ENCODE data around the gene PLD4. TPM values are rescaled to one million over a fixed set of nuclear protein-coding genes. Genes with fewer than 3 reads are reported as not detected.

The PLD4 gene, protein sequence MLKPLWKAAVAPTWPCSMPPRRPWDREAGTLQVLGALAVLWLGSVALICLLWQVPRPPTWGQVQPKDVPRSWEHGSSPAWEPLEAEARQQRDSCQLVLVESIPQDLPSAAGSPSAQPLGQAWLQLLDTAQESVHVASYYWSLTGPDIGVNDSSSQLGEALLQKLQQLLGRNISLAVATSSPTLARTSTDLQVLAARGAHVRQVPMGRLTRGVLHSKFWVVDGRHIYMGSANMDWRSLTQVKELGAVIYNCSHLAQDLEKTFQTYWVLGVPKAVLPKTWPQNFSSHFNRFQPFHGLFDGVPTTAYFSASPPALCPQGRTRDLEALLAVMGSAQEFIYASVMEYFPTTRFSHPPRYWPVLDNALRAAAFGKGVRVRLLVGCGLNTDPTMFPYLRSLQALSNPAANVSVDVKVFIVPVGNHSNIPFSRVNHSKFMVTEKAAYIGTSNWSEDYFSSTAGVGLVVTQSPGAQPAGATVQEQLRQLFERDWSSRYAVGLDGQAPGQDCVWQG
- not detected for total RNA-seq
- 0.04 TPM for polyA plus RNA-seq (2013, experiment 1 of 2)
- polyA plus RNA-seq (2013, experiment 2 of 2) = not detected
- long read RNA-seq, experiment 1 = 0 reads
- long read RNA-seq, experiment 2 = 0 reads
- long read RNA-seq, experiment 3 = 0 reads
- long read RNA-seq, experiment 4 = 0 reads

DNA sequence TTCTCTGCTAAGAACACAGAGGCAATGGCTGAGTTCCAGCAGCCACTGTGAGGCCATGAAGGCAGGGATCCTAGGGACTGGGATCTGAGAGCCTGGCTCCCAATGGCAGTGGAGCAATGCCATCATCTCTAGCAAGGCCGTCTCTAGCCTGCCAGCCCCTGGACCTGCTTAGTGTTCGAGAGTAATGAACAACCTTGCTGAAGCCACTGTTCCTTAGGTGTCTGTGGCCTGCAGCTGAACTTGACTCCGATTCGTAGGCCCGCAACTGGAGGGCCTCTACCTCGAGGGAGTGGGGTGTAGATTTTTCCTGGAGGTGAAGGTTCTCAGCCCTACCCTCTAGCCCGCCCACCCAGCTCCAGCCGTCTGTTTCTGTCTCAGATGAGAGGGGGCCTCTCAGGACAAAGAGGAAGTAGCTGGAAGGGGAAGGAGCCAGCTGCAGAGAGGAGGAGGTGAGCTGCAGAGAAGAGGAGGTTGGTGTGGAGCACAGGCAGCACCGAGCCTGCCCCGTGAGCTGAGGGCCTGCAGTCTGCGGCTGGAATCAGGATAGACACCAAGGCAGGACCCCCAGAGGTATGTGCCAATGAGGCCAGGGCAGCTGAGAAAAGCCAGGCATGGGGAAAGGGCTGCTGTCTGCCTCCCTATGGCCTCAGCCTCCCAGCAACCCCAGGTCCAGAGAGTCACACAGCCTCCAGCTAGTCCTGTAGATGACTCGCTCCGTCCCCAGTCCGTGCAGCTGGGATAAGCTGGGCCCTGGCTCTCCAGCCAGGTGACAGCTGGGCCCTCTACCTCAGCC lies at the start of gene PLD4:
Gene PLD4 (plus strand): TSS at position 459 of the 793 bp plus-strand sequence. CDS start 2,262 bp downstream, outside the sequence.
- Histone ChIP-seq H3K9me3 (ENCODE audit: control insufficient read depth, low read length) (no peaks in the 10 kb centered on the region), H3K9ac (ENCODE audit: extremely low read depth, low read length, poor library complexity, severe bottlenecking) (no peak within 1 kb of the TSS), H3K27me3 (ENCODE audit: control insufficient read depth, insufficient read depth, low read length, poor library complexity, severe bottlenecking) (no peaks in the 10 kb centered on the region), H3K36me3 (ENCODE audit: control insufficient read depth, insufficient read depth, low read length) (no peaks in the 10 kb centered on the region), H3K27ac (ENCODE audit: low read depth, low read length) (no peak within 1 kb of the TSS), H3K4me1 (ENCODE audit: control insufficient read depth, insufficient read depth, low read length) (no peaks in the 10 kb centered on the region), H3K4me3 (ENCODE audit: low read length) (no peak within 1 kb of the TSS)
- Mint-ChIP-seq H3K4me3 (no peak within 1 kb of the TSS), H3K36me3 (ENCODE audit: low read depth) (no peaks in the 10 kb centered on the region), H3K27ac (no peak within 1 kb of the TSS), H3K9me3 (peaks cover 4% of the 10 kb centered on the region), H3K4me1 (no peaks in the 10 kb centered on the region), H3K27me3 (ENCODE audit: insufficient read depth) (peaks cover 6% of the 10 kb centered on the region)
- TF ChIP-seq, protein P1, sequence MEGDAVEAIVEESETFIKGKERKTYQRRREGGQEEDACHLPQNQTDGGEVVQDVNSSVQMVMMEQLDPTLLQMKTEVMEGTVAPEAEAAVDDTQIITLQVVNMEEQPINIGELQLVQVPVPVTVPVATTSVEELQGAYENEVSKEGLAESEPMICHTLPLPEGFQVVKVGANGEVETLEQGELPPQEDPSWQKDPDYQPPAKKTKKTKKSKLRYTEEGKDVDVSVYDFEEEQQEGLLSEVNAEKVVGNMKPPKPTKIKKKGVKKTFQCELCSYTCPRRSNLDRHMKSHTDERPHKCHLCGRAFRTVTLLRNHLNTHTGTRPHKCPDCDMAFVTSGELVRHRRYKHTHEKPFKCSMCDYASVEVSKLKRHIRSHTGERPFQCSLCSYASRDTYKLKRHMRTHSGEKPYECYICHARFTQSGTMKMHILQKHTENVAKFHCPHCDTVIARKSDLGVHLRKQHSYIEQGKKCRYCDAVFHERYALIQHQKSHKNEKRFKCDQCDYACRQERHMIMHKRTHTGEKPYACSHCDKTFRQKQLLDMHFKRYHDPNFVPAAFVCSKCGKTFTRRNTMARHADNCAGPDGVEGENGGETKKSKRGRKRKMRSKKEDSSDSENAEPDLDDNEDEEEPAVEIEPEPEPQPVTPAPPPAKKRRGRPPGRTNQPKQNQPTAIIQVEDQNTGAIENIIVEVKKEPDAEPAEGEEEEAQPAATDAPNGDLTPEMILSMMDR (conservative IDR thresholded peaks at IDR 0.05) = no peak
- no peak for DNase-seq
- 88 to 93% methylated on average over 5 to 14 of the region's 14 CpGs for WGBS, 2 experiments (ENCODE audit: insufficient coverage in 1 of 2, insufficient read length in 1 of 2)

DNA sequence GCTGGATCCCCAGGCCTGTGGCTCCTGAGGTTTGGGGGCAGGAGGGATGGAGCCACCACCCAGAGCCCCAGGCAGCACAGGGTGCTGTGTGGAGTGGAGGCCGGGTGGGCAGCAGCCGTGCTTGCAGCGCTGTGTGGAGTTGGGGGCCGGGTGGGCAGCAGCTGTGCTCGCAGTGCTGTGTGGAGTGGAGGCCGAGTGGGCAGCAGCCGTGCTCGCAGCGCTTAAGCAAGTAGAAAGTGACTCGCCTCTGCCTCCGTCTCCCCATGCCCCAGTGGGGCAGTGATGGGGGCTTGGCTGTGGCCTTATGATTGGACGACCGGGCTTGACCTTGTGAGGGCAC lies 49.3 kb upstream of the PLD4 start:
- no peak overlapping the region for H3K9ac ChIP-seq (ENCODE audit: extremely low read depth, low read length, poor library complexity, severe bottlenecking)
- no peak overlapping the region for H3K4me3 ChIP-seq (ENCODE audit: low read length)
- H3K36me3 ChIP-seq (ENCODE audit: control insufficient read depth, insufficient read depth, low read length) = peaks cover 9% of the 10 kb centered on the region
- DNase-seq = no peak
- Mint-ChIP-seq H3K4me3 (no peak overlapping the region), H3K36me3 (ENCODE audit: low read depth) (peaks cover 4% of the 10 kb centered on the region), H3K4me1 (peaks cover 7% of the 10 kb centered on the region), H3K27me3 (ENCODE audit: insufficient read depth) (no peaks in the 10 kb centered on the region), H3K9me3 (no peaks in the 10 kb centered on the region), H3K27ac (no peak overlapping the region)
- WGBS, 2 experiments (ENCODE audit: insufficient coverage in 1 of 2, insufficient read length in 1 of 2) = 91 to 97% methylated on average over 13 of the region's 13 CpGs
- TF ChIP-seq, protein P1 (conservative IDR thresholded peaks at IDR 0.05) = no peak
- H3K27ac ChIP-seq (ENCODE audit: low read depth, low read length) = no peak overlapping the region
- no peaks in the 10 kb centered on the region for H3K9me3 ChIP-seq (ENCODE audit: control insufficient read depth, low read length)
- no peaks in the 10 kb centered on the region for H3K4me1 ChIP-seq (ENCODE audit: control insufficient read depth, insufficient read depth, low read length)
- no peaks in the 10 kb centered on the region for H3K27me3 ChIP-seq (ENCODE audit: control insufficient read depth, insufficient read depth, low read length, poor library complexity, severe bottlenecking)

DNA sequence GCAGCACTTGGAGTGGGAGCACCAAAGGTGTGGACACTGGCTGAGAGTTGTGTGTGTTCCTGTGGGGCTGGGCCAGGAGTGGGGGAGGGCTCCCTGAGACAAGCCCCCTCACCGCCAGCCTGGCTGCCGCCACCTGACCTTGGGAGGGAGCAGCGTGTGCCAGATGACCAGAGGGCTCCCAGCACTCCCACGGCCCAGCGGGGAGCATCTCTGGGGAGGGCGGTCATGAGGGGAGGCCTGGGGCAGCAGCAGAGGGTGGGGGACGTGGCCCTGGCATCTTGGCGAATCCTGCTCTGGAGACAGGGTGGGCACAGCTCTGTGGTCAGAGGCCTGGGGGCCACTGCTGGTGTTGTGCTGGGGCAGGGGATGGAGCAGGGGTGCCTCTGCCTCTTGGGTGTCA lies 48.9 kb upstream of the PLD4 start:
- peaks cover 7% of the 10 kb centered on the region for H3K36me3 Mint-ChIP-seq (ENCODE audit: low read depth)
- no peaks in the 10 kb centered on the region for H3K9me3 Mint-ChIP-seq
- Histone ChIP-seq H3K4me3 (ENCODE audit: low read length) (no peak overlapping the region), H3K27ac (ENCODE audit: low read depth, low read length) (no peak overlapping the region), H3K4me1 (ENCODE audit: control insufficient read depth, insufficient read depth, low read length) (no peaks in the 10 kb centered on the region), H3K9ac (ENCODE audit: extremely low read depth, low read length, poor library complexity, severe bottlenecking) (no peak overlapping the region), H3K9me3 (ENCODE audit: control insufficient read depth, low read length) (no peaks in the 10 kb centered on the region), H3K27me3 (ENCODE audit: control insufficient read depth, insufficient read depth, low read length, poor library complexity, severe bottlenecking) (no peaks in the 10 kb centered on the region), H3K36me3 (ENCODE audit: control insufficient read depth, insufficient read depth, low read length) (peaks cover 13% of the 10 kb centered on the region)
- no peaks in the 10 kb centered on the region for H3K27me3 Mint-ChIP-seq (ENCODE audit: insufficient read depth)
- no peak overlapping the region for H3K4me3 Mint-ChIP-seq
- H3K4me1 Mint-ChIP-seq = peaks cover 7% of the 10 kb centered on the region
- no peak overlapping the region for H3K27ac Mint-ChIP-seq
- no peak for DNase-seq
- WGBS, 2 experiments (ENCODE audit: insufficient coverage in 1 of 2, insufficient read length in 1 of 2) = 96 to 100% methylated on average over 2 to 8 of the region's 8 CpGs
- TF ChIP-seq, protein P1 (conservative IDR thresholded peaks at IDR 0.05) = no peak
